GM19452 (cell line): ENCODE data around the gene KCNRG.
"Not testable (repeated sequence)": the region's sequence is repeated elsewhere in the genome, so short reads cannot be mapped to it uniquely, and the experiment has no call there.

Source experiments
- ATAC-seq: cut with Tn5 transposase; IDR thresholded peaks from one replicate; pipeline ENCODE4 v1.9.1; 2021; ENCODE audit not compliant: unreplicated experiment

Gene KCNRG

GRCh38 chr13:50011461-50011860 lies 3.8 kb upstream of the KCNRG start:
- ATAC-seq: no peak

- ATAC-seq: no peak
Observed at GRCh38 chr13:50012396-50013169, 2.7 kb upstream of the KCNRG start.

DNA sequence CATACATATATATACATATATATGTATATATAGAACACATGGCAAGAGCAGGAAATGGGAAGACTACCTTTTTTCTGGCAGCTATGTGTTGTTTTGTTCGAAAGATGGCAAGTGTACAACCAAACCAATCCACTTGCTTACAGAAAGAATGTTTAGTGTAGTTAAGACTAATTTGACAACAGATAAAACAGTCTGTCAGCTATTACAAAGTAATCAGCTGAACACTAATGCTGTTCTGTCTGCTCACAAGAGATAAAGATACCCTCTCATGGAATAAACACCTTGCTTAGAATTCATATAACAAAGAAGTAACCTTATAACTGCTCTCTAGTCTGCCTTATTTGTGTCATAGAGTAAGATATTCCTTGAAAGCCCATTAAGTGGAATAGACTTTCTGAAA lies 858 bp upstream of the KCNRG start:
- ATAC-seq: no peak

DNA sequence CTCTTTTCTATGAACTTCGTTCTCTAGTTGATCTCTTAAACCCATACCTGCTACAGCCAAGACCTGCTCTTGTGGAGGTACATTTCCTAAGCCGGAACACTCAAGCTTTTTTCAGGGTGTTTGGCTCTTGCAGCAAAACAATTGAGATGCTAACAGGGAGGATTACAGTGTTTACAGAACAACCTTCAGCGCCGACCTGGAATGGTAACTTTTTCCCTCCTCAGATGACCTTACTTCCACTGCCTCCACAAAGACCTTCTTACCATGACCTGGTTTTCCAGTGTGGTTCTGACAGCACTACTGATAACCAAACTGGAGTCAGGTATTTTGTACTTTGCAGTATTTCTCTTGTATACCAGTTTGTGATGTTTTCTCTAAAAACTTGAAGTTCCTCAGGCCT lies 506 bp downstream of the KCNRG start:
- no peak for ATAC-seq

- ATAC-seq: no peak
Observed at GRCh38 chr13:50016444-50016843, 1.2 kb downstream of the KCNRG start.

GRCh38 chr13:50017819-50018218 lies 2.6 kb downstream of the KCNRG start:
- no peak for ATAC-seq

GRCh38 chr13:50025436-50025835 lies 10.2 kb downstream of the KCNRG start:
- ATAC-seq: no peak

- ATAC-seq: peak; percentile 99
Observed at GRCh38 chr13:50026788-50027473, 11.7 kb downstream of the KCNRG start.

- no peak for ATAC-seq
Observed at GRCh38 chr13:50030315-50030714, 15.1 kb downstream of the KCNRG start.

DNA sequence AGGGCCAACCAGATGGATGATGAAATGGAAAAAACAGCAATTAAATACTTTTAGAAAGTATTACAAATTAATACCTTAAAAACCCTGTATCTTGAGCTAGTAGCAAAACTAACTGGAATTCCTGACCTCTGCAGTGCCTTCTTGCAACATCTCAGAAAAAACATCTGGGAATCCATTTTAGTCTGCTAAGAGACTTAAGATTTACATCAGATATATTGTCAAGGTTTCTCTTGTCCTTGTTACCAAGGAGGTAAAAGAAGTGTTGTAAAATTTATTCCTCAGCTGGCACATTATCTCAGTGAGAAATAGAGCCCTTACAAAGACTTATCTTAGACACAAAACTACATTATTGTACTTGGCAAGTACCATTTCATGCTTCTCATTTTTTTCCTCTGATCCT lies 18.5 kb downstream of the KCNRG start:
- no peak for ATAC-seq

DNA sequence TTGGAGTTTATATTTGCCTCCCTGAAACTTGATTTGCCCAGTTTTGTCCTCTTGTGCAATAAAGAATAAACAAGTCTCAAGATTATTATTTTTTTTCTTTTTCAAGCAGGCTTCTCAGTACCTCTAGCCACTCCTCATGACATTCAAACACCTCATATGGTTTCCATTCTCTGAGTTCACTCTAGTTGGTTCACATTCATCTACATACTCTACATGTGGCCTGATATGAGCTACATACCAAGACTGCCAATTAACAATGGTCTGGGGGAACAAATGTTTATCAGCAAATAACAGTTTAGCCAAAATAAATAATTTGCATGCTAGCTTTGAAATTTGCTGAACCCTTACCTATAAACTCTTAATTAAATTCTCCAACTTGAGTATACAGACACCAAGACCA lies 22.5 kb downstream of the KCNRG start:
- ATAC-seq: no peak

- ATAC-seq: no peak
Observed at GRCh38 chr13:50038266-50038665, 23.0 kb downstream of the KCNRG start.

- no peak for ATAC-seq
Observed at GRCh38 chr13:50052478-50052877, 37.2 kb downstream of the KCNRG start.

GRCh38 chr13:50053844-50054243 lies 38.6 kb downstream of the KCNRG start:
- no peak for ATAC-seq

DNA sequence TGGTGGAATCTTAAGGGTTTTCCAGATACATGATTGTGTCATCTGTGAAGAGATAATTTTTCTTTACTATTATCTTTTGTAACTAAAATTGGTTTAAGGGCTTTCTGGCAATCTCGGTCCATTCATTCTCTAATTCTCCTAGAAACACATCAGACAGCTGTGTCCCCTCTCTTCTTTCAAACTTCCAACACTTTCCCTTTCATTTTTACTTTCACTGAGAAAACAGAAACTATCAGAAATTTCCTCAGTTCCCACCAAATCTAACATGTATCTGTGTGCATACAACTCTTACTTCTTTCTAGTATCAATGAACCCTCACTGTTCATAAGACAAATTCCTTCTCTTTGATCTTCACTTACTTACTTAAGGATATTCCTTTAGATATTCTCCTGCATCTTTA lies 40.2 kb downstream of the KCNRG start:
- ATAC-seq: no peak

DNA sequence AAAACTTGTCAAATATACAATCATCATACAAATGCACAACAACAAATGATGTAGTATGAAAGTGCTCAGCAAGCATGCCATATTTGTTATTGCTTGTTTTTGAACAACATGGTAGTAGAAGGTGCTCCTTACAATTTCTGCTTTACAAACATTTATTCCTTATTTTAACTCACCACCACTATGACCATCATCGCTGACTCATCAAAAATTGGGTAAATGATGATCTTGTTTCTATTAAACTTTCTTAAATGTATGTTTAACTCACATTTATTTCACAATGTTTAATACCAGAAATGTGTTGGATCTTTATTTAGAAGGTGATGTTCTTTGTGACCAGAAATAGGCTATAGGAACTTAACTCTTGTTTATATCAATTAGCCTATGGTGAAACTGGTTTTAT lies 45.5 kb downstream of the KCNRG start:
- no peak for ATAC-seq

DNA sequence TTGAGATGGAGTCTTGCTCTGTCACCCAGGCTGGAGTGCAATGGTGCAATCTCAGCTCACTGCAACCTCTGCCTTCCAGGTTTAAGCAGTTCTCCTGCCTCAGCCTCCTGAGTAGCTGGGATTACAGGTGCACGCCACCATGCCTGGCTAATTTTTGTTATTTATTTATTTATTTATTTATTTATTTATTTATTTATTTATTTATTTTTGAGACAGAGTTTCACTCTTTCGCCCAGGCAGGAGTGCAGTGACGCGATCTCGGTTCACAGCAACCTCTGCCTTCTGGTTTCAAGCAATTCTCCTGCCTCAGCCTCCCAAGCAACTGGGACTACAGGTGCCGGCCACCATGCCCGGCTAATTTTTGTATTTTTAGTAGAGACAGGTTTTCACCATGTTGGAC lies 47.1 kb downstream of the KCNRG start:
- ATAC-seq: not testable (repeated sequence)

DNA sequence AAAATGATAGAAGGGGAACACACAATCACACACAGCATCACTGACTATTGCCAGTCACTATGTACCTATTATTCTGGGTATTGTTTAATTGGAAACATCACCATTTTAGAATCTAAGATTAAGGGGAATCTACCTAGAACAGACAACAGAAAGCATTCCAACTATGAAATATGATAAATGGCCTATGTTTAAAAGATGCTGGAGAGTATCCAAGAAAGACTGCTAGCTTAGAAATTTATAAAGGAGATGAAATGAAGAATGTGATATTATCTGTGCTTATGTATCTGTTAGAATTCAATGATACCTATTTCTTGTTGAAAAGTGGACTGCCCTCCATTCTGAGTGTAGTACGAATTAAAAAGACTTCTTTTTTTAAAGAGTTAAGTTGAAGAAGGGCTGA lies 50.5 kb downstream of the KCNRG start:
- ATAC-seq: no peak

GRCh38 chr13:50068508-50068907 lies 53.3 kb downstream of the KCNRG start:
- no peak for ATAC-seq

DNA sequence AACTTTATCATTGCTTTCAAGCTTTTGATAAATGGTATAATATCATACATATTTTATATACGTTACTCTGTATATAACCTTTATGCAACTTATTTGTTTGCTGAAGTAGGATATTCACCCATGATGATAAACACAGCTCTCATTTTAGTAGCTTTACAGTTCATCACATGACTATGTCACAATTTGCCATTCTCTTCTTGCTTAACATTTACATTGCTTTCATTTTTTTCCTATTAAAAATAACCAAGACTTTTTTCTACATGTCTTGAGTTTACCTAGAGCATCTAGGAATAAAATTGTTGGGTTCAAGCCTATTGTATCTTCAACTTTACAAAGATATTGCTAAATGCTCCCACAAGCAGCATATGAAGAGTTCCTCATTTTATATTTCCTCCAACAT lies 54.0 kb downstream of the KCNRG start:
- no peak for ATAC-seq

GRCh38 chr13:50070186-50070585 lies 54.9 kb downstream of the KCNRG start:
- ATAC-seq: no peak
